Measurements from ENCODE around the gene TATDN2.

Gene TATDN2

DNA sequence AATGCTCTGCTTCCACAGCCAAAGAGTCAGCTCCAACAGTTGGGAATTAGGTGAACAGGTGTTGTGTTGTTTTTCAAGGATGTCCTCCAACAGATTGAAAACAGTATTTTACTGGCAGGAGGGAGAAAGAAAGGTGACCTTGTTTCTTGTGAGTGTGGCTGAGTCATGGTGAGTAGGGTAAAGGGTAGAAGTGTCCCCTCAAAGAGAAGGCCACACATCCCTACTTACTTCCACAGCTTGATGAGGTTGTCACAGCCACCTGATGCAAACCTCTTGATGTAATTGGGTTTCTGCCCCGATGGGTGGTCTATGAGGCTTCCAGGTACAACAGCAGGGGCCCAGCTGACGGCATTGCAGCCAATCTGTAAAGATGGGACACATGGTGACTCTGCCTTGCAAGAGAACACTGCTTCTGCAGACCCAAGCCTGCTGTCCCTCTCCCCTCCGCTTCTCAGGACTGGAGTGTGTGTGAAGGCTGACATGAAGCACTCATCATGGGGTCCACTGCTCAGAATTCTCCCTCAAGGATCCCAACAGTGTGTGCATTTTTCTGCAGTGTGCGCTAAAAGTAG, 57.2 kb downstream of the TATDN2 start:
- Mint-ChIP-seq H3K4me3 (no peak overlapping the region), H3K27me3 (no peaks in the 10 kb centered on the region), H3K27ac (no peak overlapping the region), H3K36me3 (ENCODE audit: low read depth) (peaks cover 84% of the 10 kb centered on the region), H3K9me3 (no peaks in the 10 kb centered on the region), H3K4me1 (ENCODE audit: low read depth) (peaks cover 6% of the 10 kb centered on the region)

DNA sequence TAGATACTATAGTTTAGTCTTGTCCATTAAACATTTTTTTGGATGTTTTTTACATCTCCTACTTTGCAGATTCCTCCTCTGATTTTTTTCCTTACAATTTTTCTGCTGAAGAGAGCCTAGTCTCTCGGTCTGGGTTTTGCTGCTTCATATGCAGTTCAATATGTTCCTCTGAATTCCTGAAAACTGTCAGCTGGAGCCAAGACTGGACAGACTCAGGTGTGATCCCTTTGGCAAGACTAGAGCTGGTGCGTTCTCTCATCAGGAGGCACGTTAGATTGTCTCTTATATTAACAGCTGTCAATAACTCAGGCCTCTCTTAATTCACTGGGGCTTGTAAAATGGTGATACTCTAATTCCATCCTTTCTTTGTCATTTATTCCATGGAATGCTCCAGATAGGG, 57.9 kb downstream of the TATDN2 start:
- H3K4me3 Mint-ChIP-seq: no peak overlapping the region
- H3K4me1 Mint-ChIP-seq (ENCODE audit: low read depth): peaks cover 2% of the 10 kb centered on the region
- H3K9me3 Mint-ChIP-seq: no peaks in the 10 kb centered on the region
- H3K36me3 Mint-ChIP-seq (ENCODE audit: low read depth): peaks cover 85% of the 10 kb centered on the region
- H3K27me3 Mint-ChIP-seq: no peaks in the 10 kb centered on the region
- H3K27ac Mint-ChIP-seq: peak overlapping the region; percentile 65

DNA sequence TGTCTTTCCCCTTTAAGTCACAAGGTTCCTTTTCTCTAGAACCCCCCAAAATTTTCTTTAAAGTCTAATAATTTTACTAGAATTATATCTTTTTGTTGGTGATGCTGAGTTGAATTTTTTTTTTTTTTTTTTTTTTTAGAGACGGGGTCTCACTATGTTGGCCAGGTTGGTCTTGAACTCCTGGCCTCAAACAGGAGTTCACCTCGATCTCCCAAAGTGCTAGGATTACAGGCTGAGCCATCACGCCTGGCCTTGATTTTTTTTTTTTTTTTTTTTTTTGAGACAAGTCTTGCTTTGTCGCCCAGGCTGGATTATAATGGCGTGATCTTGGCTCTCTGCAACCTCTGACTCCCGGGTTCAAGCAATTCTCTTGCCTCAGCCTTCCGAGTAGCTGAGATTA, 60.4 kb downstream of the TATDN2 start:
- no peaks in the 10 kb centered on the region for H3K27me3 Mint-ChIP-seq
- H3K4me3 Mint-ChIP-seq: no peak overlapping the region
- H3K36me3 Mint-ChIP-seq (ENCODE audit: low read depth): peaks cover 77% of the 10 kb centered on the region
- H3K4me1 Mint-ChIP-seq (ENCODE audit: low read depth): no peaks in the 10 kb centered on the region
- no peak overlapping the region for H3K27ac Mint-ChIP-seq
- H3K9me3 Mint-ChIP-seq: no peaks in the 10 kb centered on the region

DNA sequence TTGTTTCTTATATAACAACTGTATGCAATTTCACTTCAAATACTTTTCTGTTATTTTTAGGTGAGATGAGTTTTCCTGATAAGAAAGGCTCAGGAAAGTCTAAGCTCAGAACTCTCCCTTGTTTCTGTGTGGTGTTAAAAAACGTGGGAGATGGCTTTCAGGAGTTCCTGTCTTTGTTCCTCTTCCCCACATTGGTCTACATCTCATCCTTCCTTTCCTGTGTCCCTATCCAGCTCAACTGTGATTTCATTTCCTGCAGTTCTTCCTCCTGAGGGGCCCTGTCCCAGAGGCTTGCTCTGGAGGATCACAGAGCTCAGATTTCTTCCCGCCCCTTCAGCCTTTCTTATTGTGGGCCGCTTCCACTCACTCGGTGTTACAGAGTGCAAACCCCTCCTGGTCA, 61.5 kb downstream of the TATDN2 start:
- no peaks in the 10 kb centered on the region for H3K9me3 Mint-ChIP-seq
- peaks cover 77% of the 10 kb centered on the region for H3K36me3 Mint-ChIP-seq (ENCODE audit: low read depth)
- peak overlapping the region; percentile 41 for H3K27ac Mint-ChIP-seq
- no peak overlapping the region for H3K4me3 Mint-ChIP-seq
- H3K27me3 Mint-ChIP-seq: no peaks in the 10 kb centered on the region
- no peaks in the 10 kb centered on the region for H3K4me1 Mint-ChIP-seq (ENCODE audit: low read depth)

DNA sequence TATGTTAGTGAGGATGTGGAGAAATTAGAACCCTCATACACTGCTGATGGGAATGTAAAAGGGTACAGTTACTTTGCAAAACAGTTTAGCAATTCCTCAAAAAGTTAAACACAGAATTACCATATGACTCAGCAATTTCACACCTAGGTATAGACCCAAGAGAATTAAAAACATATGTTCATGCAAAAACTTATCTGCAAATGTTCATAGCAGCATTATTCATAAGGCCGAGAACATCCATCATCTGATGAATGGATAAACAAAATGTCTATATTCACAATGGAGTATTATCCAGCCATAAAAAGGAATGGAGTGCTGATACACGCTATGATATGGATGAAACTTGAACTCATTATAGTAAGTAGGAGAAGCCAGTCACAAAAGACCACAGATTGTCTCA, 62.3 kb downstream of the TATDN2 start:
- Mint-ChIP-seq H3K4me1 (ENCODE audit: low read depth) (no peaks in the 10 kb centered on the region), H3K36me3 (ENCODE audit: low read depth) (peaks cover 72% of the 10 kb centered on the region), H3K4me3 (no peak overlapping the region), H3K9me3 (no peaks in the 10 kb centered on the region), H3K27me3 (no peaks in the 10 kb centered on the region), H3K27ac (no peak overlapping the region)

DNA sequence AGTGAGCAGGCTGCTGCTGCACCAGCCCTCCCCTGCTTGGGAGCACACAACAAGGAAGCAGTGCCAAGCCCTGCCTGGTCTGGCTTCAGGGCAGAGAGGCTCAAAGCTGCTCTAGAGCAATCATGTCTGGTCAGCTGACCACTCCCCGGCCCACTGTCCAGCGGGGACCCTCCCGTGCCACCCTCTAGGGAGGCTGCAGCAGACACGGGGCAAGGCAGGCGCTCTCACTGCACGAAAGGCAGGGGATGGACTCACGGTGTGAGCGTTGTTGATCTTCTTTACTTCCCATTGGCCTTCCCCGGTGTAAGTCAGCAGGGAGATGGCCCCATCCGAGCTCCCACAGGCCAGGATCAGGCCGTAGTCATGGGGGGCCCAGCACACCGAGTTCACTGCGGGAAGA, 63.5 kb downstream of the TATDN2 start:
- H3K4me3 Mint-ChIP-seq: no peak overlapping the region
- H3K36me3 Mint-ChIP-seq (ENCODE audit: low read depth): peaks cover 61% of the 10 kb centered on the region
- H3K27ac Mint-ChIP-seq: peak overlapping the region; percentile 33
- H3K4me1 Mint-ChIP-seq (ENCODE audit: low read depth): no peaks in the 10 kb centered on the region
- no peaks in the 10 kb centered on the region for H3K9me3 Mint-ChIP-seq
- no peaks in the 10 kb centered on the region for H3K27me3 Mint-ChIP-seq

DNA sequence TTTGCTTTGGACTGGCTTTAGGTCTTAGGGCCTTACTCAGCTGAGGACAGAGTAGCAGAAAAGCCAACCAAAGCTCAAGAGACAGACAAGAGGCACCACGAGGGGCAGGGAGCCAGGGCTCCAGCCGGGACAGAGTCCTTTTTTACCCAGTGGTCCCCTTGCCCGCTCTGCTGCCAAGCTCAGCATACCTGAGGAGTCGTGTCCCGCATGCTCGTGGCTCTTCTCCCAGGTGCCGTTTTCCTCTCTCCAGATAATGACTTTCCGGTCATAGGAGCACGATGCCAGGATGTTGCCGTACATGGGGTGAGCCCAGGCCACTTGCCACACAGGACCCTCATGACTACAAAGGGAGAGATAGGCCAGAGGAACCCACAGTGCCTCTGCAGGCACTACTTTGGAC, 64.1 kb downstream of the TATDN2 start:
- H3K4me1 Mint-ChIP-seq (ENCODE audit: low read depth): no peaks in the 10 kb centered on the region
- no peak overlapping the region for H3K27ac Mint-ChIP-seq
- no peaks in the 10 kb centered on the region for H3K27me3 Mint-ChIP-seq
- H3K9me3 Mint-ChIP-seq: no peaks in the 10 kb centered on the region
- peaks cover 56% of the 10 kb centered on the region for H3K36me3 Mint-ChIP-seq (ENCODE audit: low read depth)
- no peak overlapping the region for H3K4me3 Mint-ChIP-seq

DNA sequence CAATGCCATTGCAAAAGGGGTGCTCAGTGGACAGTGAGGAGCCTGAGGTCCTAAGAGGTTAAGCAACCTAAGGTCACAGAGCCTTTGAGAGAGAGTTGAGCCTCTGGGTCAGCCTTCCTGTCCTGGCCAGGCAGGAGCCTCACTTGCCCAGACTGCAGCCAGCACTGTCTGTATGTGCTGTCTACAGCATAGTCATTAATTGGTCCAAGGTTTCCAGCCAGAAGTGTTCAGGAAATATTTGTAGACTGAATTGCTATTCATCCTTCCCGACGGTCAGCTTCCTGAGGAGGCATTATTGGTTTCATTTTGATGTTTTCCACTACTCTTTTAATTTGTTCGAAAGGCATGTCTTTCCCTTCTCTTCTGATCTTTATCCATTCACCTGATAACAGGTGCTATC, 64.6 kb downstream of the TATDN2 start:
- Mint-ChIP-seq H3K4me3 (no peak overlapping the region), H3K4me1 (ENCODE audit: low read depth) (peaks cover under 1% of the 10 kb centered on the region), H3K27ac (no peak overlapping the region), H3K9me3 (no peaks in the 10 kb centered on the region), H3K27me3 (no peaks in the 10 kb centered on the region), H3K36me3 (ENCODE audit: low read depth) (peaks cover 54% of the 10 kb centered on the region)

DNA sequence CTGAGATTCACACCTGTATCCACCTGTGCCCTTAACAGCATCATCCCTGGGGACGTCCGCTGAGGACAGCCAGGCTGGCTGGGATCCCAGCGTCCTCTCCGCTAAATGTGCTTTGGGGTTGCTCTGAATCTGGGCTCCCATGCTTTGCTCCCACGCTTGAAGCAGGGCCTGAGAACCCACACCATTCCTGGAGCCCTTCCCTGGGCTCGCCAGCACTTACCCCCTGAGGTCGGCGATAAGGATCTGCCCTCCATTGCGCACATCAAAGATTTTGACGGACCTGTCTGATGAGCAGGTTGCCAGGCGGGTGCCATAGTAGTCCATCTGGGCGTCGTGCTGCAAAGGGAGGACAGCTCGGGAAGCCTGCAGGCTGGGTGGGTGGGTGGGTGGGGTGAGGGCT, 66.8 kb downstream of the TATDN2 start:
- Mint-ChIP-seq H3K27ac (no peak overlapping the region), H3K4me3 (no peak overlapping the region), H3K36me3 (ENCODE audit: low read depth) (peaks cover 42% of the 10 kb centered on the region)

DNA sequence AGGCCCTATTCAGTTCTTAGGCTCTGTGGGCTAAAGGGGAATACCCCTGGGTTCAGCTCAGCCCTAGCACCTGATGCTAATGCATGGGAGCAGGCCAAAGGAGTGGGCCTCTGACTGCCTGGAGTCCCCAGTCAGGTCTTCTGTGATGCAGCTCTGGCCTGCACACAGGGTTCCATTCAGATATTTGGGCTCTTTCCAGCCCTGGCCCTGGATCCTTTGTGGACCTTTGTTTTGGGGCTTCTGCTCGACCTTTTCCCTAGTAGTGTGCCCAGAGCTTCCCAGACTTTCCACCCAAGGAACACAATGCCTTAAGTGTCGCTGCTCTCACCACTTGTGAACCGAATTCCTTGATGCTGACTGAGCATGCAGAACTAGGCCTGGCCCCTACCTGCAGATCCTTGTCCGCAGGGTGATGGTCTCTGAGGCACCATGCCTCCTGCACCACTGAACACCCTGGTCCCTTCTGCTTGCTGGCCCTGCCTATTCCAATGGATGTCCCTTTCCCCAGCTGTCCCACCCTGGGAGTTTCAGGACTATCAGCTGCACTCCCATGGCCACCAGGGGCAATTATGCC, 67.6 kb downstream of the TATDN2 start:
- Mint-ChIP-seq H3K4me1 (ENCODE audit: low read depth) (peaks cover 19% of the 10 kb centered on the region), H3K4me3 (no peak overlapping the region), H3K9me3 (no peaks in the 10 kb centered on the region), H3K27ac (no peak overlapping the region), H3K27me3 (no peaks in the 10 kb centered on the region), H3K36me3 (ENCODE audit: low read depth) (peaks cover 36% of the 10 kb centered on the region)

More for the DNA sequence above, 66.8 kb downstream of the TATDN2 start:
- no peaks in the 10 kb centered on the region for H3K9me3 Mint-ChIP-seq
- H3K27me3 Mint-ChIP-seq: no peaks in the 10 kb centered on the region
- H3K4me1 Mint-ChIP-seq (ENCODE audit: low read depth): peaks cover 18% of the 10 kb centered on the region

DNA sequence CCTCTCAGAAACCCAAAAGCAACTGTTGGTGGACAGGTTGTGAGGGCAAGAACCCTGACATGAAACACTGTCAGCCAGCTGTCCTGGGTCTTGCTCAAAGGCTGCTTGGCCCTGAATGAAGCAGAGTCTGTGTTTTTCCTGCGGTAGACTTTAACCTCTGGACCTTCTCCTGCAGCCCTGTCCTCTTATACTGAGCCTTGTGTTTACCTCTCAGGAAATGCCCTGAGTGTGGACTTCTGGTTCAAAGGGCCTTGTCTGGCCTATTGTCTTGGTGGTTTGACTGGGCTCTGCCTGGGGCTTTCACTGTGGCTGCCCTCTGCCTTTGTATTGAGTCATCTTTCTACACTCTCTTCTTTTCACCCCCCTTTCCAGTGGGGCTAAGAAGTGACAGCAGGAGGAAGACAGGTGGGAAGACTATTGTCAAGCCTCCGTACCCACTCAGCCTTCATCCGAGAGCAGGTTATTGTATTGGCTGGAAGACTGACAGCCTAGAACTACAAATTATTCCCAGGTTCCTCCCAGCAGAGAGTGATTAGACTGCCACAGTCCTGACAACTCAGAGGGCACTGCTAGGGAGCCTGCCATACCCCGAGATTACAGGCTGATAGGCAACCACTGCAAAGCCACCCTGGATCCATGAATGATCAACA, 69.2 kb downstream of the TATDN2 start:
- no peaks in the 10 kb centered on the region for H3K27me3 Mint-ChIP-seq
- H3K27ac Mint-ChIP-seq: no peak overlapping the region
- peaks cover 25% of the 10 kb centered on the region for H3K4me1 Mint-ChIP-seq (ENCODE audit: low read depth)
- H3K9me3 Mint-ChIP-seq: no peaks in the 10 kb centered on the region
- H3K36me3 Mint-ChIP-seq (ENCODE audit: low read depth): peaks cover 22% of the 10 kb centered on the region
- H3K4me3 Mint-ChIP-seq: no peak overlapping the region

DNA sequence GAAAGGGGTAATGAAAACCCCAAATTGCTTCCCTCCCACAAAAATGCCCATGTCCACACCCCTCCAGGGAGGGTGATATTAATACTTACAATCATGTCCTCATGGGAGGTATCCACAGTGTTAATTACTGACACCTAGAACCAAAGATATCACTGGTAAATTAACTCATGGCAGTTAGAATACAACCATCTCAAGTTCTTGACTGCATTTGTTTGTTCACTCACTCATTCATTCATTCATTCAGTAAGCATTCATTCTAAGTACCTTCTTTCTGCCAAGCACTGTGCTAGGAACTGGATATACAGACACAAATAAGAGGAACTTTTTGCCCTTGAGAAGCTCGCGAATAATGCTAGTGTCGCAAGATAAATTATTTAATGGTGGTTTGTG, 69.7 kb downstream of the TATDN2 start:
- peaks cover 25% of the 10 kb centered on the region for H3K4me1 Mint-ChIP-seq (ENCODE audit: low read depth)
- H3K4me3 Mint-ChIP-seq: no peak overlapping the region
- no peaks in the 10 kb centered on the region for H3K27me3 Mint-ChIP-seq
- peaks cover 20% of the 10 kb centered on the region for H3K36me3 Mint-ChIP-seq (ENCODE audit: low read depth)
- H3K27ac Mint-ChIP-seq: no peak overlapping the region
- H3K9me3 Mint-ChIP-seq: no peaks in the 10 kb centered on the region

DNA sequence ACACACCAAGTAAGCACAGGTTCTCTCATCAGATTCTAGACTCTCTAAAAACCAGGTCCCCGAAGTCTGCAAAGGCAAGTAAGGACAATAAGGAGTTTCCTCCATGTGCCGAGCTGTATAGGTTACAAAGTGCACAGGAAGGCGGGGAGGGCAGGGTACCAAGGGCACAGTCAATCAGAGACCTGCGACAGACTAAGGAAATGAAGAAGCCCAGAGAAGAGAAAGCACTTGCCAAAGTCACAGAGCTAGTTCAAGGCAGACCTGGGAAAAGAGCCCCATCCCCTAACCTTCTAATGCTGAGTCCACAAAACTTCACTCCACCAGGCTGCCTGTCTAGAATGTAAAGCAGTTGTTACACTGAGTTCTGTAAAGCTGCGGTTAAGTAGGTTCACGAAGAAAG, 71.0 kb downstream of the TATDN2 start:
- H3K9me3 Mint-ChIP-seq: no peaks in the 10 kb centered on the region
- H3K36me3 Mint-ChIP-seq (ENCODE audit: low read depth): peaks cover 17% of the 10 kb centered on the region
- peak overlapping the region; percentile 40 for H3K27ac Mint-ChIP-seq
- peaks cover 25% of the 10 kb centered on the region for H3K4me1 Mint-ChIP-seq (ENCODE audit: low read depth)
- H3K4me3 Mint-ChIP-seq: peak overlapping the region; percentile 67
- H3K27me3 Mint-ChIP-seq: no peaks in the 10 kb centered on the region

DNA sequence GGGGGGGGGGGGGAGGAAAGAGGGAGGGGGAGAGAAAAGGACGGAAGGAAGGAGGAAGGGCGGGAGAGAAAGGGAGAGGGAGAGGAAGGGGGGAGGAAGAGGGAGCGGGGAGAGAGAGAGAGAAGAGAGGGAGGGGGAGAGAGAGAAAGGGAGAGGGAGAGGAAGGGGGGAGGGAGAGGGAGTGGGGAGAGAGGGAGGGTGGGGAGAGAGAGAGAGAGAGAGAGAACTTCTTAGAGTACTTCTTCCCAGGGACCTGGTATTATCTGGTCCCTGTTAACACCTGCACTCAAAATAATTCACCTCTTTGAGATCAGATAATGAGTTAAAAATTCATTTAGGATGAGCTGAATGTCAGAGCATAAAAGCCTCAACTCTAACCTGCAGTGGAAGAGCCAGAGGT, 71.5 kb downstream of the TATDN2 start:
- Mint-ChIP-seq H3K9me3 (no peaks in the 10 kb centered on the region), H3K4me1 (ENCODE audit: low read depth) (peaks cover 25% of the 10 kb centered on the region), H3K27ac (peak overlapping the region; percentile 92), H3K36me3 (ENCODE audit: low read depth) (peaks cover 11% of the 10 kb centered on the region), H3K4me3 (peak overlapping the region; percentile 93), H3K27me3 (no peaks in the 10 kb centered on the region)

DNA sequence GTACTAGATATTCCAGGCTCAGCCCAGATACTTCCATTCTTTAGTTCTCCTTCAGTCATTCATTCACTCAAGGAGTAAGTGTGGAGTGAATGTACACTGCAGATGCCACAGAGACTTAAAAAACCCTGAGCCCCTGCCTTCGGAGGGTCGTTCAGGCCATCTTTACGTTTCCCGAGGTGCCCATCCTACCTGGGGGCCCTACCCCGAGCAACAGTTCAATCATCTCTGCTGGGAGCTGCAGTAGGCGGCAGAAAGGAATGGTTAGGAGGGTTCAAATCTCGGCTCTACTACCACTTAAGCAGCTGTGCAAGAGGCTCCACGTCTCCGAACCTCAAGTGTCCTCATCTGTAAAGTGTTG, 72.0 kb downstream of the TATDN2 start:
- peaks cover 8% of the 10 kb centered on the region for H3K36me3 Mint-ChIP-seq (ENCODE audit: low read depth)
- H3K9me3 Mint-ChIP-seq: no peaks in the 10 kb centered on the region
- peaks cover 25% of the 10 kb centered on the region for H3K4me1 Mint-ChIP-seq (ENCODE audit: low read depth)
- peak overlapping the region; percentile 93 for H3K4me3 Mint-ChIP-seq
- peak overlapping the region; percentile 92 for H3K27ac Mint-ChIP-seq
- no peaks in the 10 kb centered on the region for H3K27me3 Mint-ChIP-seq

Measured in stimulated activated naive CD8-positive, alpha-beta T cell treated with anti-CD3 and anti-CD28 coated beads, Interleukin-15, Interleukin-2, amounts not matched to agents 100 ng/mL and 50 ng/mL, for 24 hours (primary cell).